ENCODE data around the gene PIK3AP1. TPM values are rescaled to one million over a fixed set of nuclear protein-coding genes. Genes with fewer than 3 reads are reported as not detected.

Gene PIK3AP1
- 10 to 100 TPM in 2 of 3 donors, 1 to 10 TPM in 1; 9.8 to 26.9 (median 14.2) TPM for total RNA-seq

GRCh38 chr10:96720422-96721206 lies at the start of gene PIK3AP1:
PIK3AP1 (minus strand) TSS chr10:96720514; CDS start chr10:96720394, 120 bp downstream.
- no peak for TF ChIP-seq POLR2A (IDR thresholded peaks at IDR 0.05)
- TF ChIP-seq POLR2AphosphoS5 (IDR thresholded peaks at IDR 0.05), result no peak
- no peak for TF ChIP-seq CTCF (IDR thresholded peaks at IDR 0.05)
- Histone ChIP-seq H3K9me3 (no peaks in the 10 kb centered on the region), H3K27me3 (no peaks in the 10 kb centered on the region), H3K4me3 (peak within 1 kb of the TSS; percentile 51 to 77 (median 66)), H3K36me3 (no peaks in the 10 kb centered on the region), H3K4me1 (peaks cover 0 to 8% of the 10 kb centered on the region in 2 donors), H3K27ac (peak within 1 kb of the TSS in 1 of 2 donors; percentile 30)
- peak in 1 of 2 donors; percentile 19 for DNase-seq (ENCODE audit: low spot score in 2 of 2)
- intact Hi-C loops (cut with DNase I; ENCODE audit: low total_unique reads), result no loop called here

GRCh38 chr10:96768136-96768535 lies 47.8 kb upstream of the PIK3AP1 start:
- no peaks in the 10 kb centered on the region for H3K36me3 ChIP-seq
- TF ChIP-seq CTCF (IDR thresholded peaks at IDR 0.05), result no peak
- TF ChIP-seq POLR2A (IDR thresholded peaks at IDR 0.05), result no peak
- TF ChIP-seq POLR2AphosphoS5 (IDR thresholded peaks at IDR 0.05), result no peak
- no peaks in the 10 kb centered on the region for H3K27me3 ChIP-seq
- H3K27ac ChIP-seq, result no peak overlapping the region
- no peak overlapping the region for H3K4me3 ChIP-seq
- intact Hi-C loops (cut with DNase I; ENCODE audit: low total_unique reads), result no loop called here
- peaks cover 0 to 5% of the 10 kb centered on the region in 2 donors for H3K9me3 ChIP-seq
- no peak for DNase-seq (ENCODE audit: low spot score in 2 of 2)
- no peaks in the 10 kb centered on the region for H3K4me1 ChIP-seq

- Histone ChIP-seq H3K4me3 (no peak overlapping the region), H3K4me1 (no peaks in the 10 kb centered on the region), H3K36me3 (no peaks in the 10 kb centered on the region), H3K9me3 (peaks cover 0 to 4% of the 10 kb centered on the region in 2 donors), H3K27me3 (no peaks in the 10 kb centered on the region), H3K27ac (no peak overlapping the region)
- no peak for DNase-seq (ENCODE audit: low spot score in 2 of 2)
- no peak for TF ChIP-seq CTCF (IDR thresholded peaks at IDR 0.05)
- TF ChIP-seq POLR2AphosphoS5 (IDR thresholded peaks at IDR 0.05), result no peak
- TF ChIP-seq POLR2A (IDR thresholded peaks at IDR 0.05), result no peak
- intact Hi-C loops (cut with DNase I; ENCODE audit: low total_unique reads), result no loop called here
Observed at GRCh38 chr10:96767611-96768010, 47.3 kb upstream of the PIK3AP1 start.

GRCh38 chr10:96765406-96766240 lies 45.3 kb upstream of the PIK3AP1 start:
- H3K4me1 ChIP-seq, result no peaks in the 10 kb centered on the region
- intact Hi-C loops (cut with DNase I; ENCODE audit: low total_unique reads), result no loop called here
- no peaks in the 10 kb centered on the region for H3K27me3 ChIP-seq
- no peak overlapping the region for H3K27ac ChIP-seq
- no peaks in the 10 kb centered on the region for H3K9me3 ChIP-seq
- H3K4me3 ChIP-seq, result no peak overlapping the region
- peak in 1 of 2 donors; percentile 31 for DNase-seq (ENCODE audit: low spot score in 2 of 2)
- H3K36me3 ChIP-seq, result no peaks in the 10 kb centered on the region
- TF ChIP-seq CTCF (IDR thresholded peaks at IDR 0.05) (peak in 2 of 3 donors; percentile 46 to 54), POLR2A (IDR thresholded peaks at IDR 0.05) (no peak)
